HepG2 (cell line): ENCODE results near the gene FBXO2.

ENCODE experiments used
- CEBPB ChIP-seq: IDR thresholded peaks from 2 replicates; pipeline ENCODE4 v1.6.1; 2011; ENCODE audit warnings: low read depth, low read length, improper control_type of control experiment, borderline replicate concordance
- ESRRA ChIP-seq: sonication (generic); formaldehyde crosslinking; IDR thresholded peaks from 2 replicates; pipeline ENCODE4 v1.5.1; 2020; ENCODE audit warnings: mild to moderate bottlenecking, low read depth, missing genetic modification reagents
- JUN ChIP-seq: sonication (generic); formaldehyde crosslinking; IDR thresholded peaks from 2 replicates; pipeline ENCODE4 v1.4.0; 2020; ENCODE audit warnings: mild to moderate bottlenecking, missing genetic modification reagents
- REST ChIP-seq, 2 experiments: IDR thresholded peaks; 2 replicates each; pipeline ENCODE4 v1.6.1; 2011 to 2012; ENCODE audit warnings: low read length in 2 of 2, borderline replicate concordance in 1 of 2, low read depth in 1 of 2, mild to moderate bottlenecking in 1 of 2, moderate library complexity in 1 of 2
- RXRA ChIP-seq: sonication (generic); formaldehyde crosslinking; IDR thresholded peaks from 2 replicates; pipeline ENCODE4 v1.5.1; 2020; ENCODE audit warnings: missing genetic modification reagents
- TAF1 ChIP-seq: sonication (generic); formaldehyde crosslinking; IDR thresholded peaks from 2 replicates; pipeline ENCODE4 v1.4.0; 2020; ENCODE audit warnings: missing genetic modification reagents
- TCF12 ChIP-seq, 2 experiments: fragments of 450-650 bp in 1 of 2; sonication (generic) in 1 of 2; formaldehyde crosslinking in 1 of 2; IDR thresholded peaks; 2 replicates each; pipeline versions ENCODE4 v1.6.1 to v1.8.0; 2017 to 2022; ENCODE audit warnings: antibody characterized with exemption in 1 of 2, mild to moderate bottlenecking in 1 of 2, missing genetic modification reagents in 1 of 2, moderate library complexity in 1 of 2
- TCF7L2 ChIP-seq: IDR thresholded peaks from 2 replicates; pipeline ENCODE4 v1.6.1; 2011; ENCODE audit warnings: mild to moderate bottlenecking, low read depth, low read length, moderate library complexity
- TF ChIP-seq, protein P1 (sequence below): IDR thresholded peaks from 2 replicates; pipeline ENCODE4 v1.6.1; 2016
- TF ChIP-seq, protein P2 (sequence below): sonication (generic); formaldehyde crosslinking; IDR thresholded peaks from 2 replicates; pipeline ENCODE4 v1.5.0; 2020; ENCODE audit warnings: mild to moderate bottlenecking, missing genetic modification reagents, moderate library complexity
- TF ChIP-seq, protein P3 (sequence below): sonication (generic); formaldehyde crosslinking; IDR thresholded peaks from 2 replicates; pipeline ENCODE4 v1.4.0; 2020; ENCODE audit warnings: missing genetic modification reagents
- TF ChIP-seq, protein P4 (sequence below): sonication (generic); formaldehyde crosslinking; IDR thresholded peaks from 2 replicates; pipeline ENCODE4 v1.8.0; 2022; ENCODE audit warnings: missing genetic modification reagents, mild to moderate bottlenecking, borderline replicate concordance

DNA sequence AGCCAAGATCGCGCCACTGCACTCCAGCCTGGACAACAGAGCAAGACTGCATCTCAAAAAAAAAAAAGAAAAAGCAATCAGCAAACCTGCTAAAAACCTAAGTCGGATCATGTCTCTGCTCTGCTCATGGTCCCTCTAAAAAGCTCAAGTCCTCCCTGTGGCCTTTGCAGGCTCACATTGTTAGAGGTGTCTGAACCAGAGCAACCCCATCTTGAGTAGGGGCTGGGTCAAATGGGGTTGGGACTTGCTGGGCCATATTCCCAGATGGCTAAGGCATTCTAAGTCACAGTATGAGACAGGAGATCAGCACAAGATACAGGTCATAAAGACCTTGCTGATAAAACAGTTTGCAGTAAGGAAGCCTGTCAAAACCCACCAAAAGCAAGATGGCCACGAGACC lies 34.3 kb upstream of the FBXO2 start:
- TF ChIP-seq TCF12 (IDR thresholded peaks at IDR 0.05) (no peak), TCF12 (CRISPR knock-in tag; IDR thresholded peaks at IDR 0.05) (no peak), ESRRA (no peak), RXRA (CRISPR knock-in tag) (no peak), REST (IDR thresholded peaks at IDR 0.05; ENCODE audit: borderline replicate concordance in 1 of 2, low read depth in 1 of 2, low read length in 2 of 2) (no peak), TCF7L2 (no peak), JUN (no peak), TAF1 (CRISPR knock-in tag) (no peak), CEBPB (no peak)
- TF ChIP-seq, protein P1, sequence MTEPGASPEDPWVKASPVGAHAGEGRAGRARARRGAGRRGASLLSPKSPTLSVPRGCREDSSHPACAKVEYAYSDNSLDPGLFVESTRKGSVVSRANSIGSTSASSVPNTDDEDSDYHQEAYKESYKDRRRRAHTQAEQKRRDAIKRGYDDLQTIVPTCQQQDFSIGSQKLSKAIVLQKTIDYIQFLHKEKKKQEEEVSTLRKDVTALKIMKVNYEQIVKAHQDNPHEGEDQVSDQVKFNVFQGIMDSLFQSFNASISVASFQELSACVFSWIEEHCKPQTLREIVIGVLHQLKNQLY (CRISPR knock-in tag): no peak
- TF ChIP-seq, protein P2, sequence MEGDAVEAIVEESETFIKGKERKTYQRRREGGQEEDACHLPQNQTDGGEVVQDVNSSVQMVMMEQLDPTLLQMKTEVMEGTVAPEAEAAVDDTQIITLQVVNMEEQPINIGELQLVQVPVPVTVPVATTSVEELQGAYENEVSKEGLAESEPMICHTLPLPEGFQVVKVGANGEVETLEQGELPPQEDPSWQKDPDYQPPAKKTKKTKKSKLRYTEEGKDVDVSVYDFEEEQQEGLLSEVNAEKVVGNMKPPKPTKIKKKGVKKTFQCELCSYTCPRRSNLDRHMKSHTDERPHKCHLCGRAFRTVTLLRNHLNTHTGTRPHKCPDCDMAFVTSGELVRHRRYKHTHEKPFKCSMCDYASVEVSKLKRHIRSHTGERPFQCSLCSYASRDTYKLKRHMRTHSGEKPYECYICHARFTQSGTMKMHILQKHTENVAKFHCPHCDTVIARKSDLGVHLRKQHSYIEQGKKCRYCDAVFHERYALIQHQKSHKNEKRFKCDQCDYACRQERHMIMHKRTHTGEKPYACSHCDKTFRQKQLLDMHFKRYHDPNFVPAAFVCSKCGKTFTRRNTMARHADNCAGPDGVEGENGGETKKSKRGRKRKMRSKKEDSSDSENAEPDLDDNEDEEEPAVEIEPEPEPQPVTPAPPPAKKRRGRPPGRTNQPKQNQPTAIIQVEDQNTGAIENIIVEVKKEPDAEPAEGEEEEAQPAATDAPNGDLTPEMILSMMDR (CRISPR knock-in tag): no peak
- TF ChIP-seq, protein P3, sequence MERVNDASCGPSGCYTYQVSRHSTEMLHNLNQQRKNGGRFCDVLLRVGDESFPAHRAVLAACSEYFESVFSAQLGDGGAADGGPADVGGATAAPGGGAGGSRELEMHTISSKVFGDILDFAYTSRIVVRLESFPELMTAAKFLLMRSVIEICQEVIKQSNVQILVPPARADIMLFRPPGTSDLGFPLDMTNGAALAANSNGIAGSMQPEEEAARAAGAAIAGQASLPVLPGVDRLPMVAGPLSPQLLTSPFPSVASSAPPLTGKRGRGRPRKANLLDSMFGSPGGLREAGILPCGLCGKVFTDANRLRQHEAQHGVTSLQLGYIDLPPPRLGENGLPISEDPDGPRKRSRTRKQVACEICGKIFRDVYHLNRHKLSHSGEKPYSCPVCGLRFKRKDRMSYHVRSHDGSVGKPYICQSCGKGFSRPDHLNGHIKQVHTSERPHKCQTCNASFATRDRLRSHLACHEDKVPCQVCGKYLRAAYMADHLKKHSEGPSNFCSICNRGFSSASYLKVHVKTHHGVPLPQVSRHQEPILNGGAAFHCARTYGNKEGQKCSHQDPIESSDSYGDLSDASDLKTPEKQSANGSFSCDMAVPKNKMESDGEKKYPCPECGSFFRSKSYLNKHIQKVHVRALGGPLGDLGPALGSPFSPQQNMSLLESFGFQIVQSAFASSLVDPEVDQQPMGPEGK (CRISPR knock-in tag): no peak
- TF ChIP-seq, protein P4, sequence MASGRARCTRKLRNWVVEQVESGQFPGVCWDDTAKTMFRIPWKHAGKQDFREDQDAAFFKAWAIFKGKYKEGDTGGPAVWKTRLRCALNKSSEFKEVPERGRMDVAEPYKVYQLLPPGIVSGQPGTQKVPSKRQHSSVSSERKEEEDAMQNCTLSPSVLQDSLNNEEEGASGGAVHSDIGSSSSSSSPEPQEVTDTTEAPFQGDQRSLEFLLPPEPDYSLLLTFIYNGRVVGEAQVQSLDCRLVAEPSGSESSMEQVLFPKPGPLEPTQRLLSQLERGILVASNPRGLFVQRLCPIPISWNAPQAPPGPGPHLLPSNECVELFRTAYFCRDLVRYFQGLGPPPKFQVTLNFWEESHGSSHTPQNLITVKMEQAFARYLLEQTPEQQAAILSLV: no peak
